ENCODE data around the gene MED12. TPM values are rescaled to one million over a fixed set of nuclear protein-coding genes. Genes with fewer than 3 reads are reported as not detected.

MED12 gene
- 27.5 and 38.5 TPM in 2 replicates for total RNA-seq

GRCh38 chrX:71118032-71118984 is at the start of gene MED12:
TSS of gene MED12 (plus strand) at chrX:71118596. CDS start at chrX:71118755, 159 bp downstream.

GRCh38 chrX:71095555-71095980 is 22.8 kb upstream of the MED12 start, which contains the start of gene FOXO4:
TSS of gene FOXO4 (plus strand) at chrX:71095851. CDS start at chrX:71096529, 678 bp downstream.

DNA sequence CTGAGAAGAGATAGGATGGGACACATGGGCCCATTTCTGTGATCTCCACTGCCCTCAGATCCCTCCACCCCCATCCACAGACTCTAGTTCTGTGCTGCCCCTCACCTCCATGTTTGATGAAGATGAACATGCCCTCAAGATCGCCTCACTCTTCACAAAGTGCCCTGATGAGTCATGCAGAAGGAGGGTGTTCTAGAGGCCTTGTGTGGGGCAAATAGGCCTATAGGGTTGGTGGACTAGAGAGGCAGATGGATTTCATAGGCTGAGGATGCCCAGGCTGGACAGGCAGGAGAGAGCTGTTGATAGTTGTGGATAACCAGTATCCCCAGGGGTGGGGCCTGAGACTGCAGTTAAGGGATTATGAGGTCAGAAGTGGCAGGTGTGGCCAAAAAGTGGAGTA is 12.0 kb upstream of the MED12 start, which contains the start of gene CXorf65:
TSS of gene CXorf65 (minus strand) at position 314 of the 400 bp plus-strand sequence. CDS start at position 130, 184 bp downstream.

DNA sequence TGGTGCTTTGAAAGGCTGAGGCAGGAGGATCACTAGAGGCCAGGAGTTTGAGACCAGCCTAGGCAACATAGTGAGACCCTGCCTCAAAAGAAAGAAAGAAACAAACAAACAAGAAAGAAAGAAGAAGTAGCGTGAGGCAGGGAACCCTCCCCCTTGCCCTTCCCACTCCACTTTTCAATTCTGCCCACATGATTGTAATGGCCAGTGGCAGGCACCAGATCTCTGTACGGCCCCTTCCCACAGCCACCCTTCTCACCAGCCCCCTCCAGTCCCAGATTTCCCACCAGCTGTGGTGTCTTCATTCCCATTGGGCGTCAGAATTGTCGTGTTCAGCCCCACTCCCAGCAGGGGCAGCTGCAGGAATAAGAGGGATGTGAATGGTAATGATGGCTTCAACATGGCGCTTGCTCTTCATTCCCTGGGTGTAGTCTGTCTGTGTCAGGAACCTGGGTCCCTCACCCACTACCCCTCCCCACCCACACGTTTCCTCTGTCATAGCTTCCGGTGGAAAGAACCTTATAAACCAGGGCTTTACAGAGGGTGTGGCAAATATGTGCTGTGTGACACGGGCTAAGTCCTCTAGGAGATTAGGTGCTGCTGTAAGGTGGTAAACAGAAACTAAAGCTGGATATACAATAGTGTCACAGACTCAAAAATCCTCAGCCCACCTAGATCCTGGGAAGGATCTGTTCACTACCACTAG is 7.1 kb upstream of the MED12 start, which contains the start of gene IL2RG:
TSS of gene IL2RG (minus strand) at position 437 of the 703 bp plus-strand sequence. CDS start at position 399, 38 bp downstream.

GRCh38 chrX:71144651-71145050 is 26.3 kb downstream of the MED12 start, which contains the start of gene NLGN3:
TSS of gene NLGN3 (plus strand) at chrX:71144841. CDS start at chrX:71147750, 2,909 bp downstream.

Other genes with a start within 250 kb of the MED12 start
- not detected in 2 replicates for gene TEX11, start 209.9 kb upstream of the MED12 start, total RNA-seq
- gene SLC7A3, start 187.5 kb upstream of the MED12 start, total RNA-seq: not detected in 2 replicates
- gene SNX12, start 50.3 kb upstream of the MED12 start, total RNA-seq: 73.9 and 74.1 TPM in 2 replicates
- 4.2 and 4.9 TPM in 2 replicates for gene FOXO4, start 22.7 kb upstream of the MED12 start, total RNA-seq
- not detected in 2 replicates for gene CXorf65, start 11.9 kb upstream of the MED12 start, total RNA-seq
- not detected in 2 replicates for gene IL2RG, start 7.0 kb upstream of the MED12 start, total RNA-seq
- gene NLGN3, start 26.2 kb downstream of the MED12 start, total RNA-seq: 0.13 and 0.37 TPM in 2 replicates
- gene GJB1, start 104.6 kb downstream of the MED12 start, total RNA-seq: not detected in 2 replicates
- gene ZMYM3, start 135.5 kb downstream of the MED12 start, total RNA-seq: 7.7 and 10.7 TPM in 2 replicates
- 386 and 414 TPM in 2 replicates for gene NONO, start 165.0 kb downstream of the MED12 start, total RNA-seq
- 13.7 and 24.3 TPM in 2 replicates for gene ITGB1BP2, start 183.2 kb downstream of the MED12 start, total RNA-seq
- 47.4 and 52.0 TPM in 2 replicates for gene TAF1, start 247.8 kb downstream of the MED12 start, total RNA-seq